ENCODE results near the gene MYBPHL. TPM values are rescaled to one million over a fixed set of nuclear protein-coding genes. Genes with fewer than 3 reads are reported as not detected.
A peak's percentile ranks its signal among the peaks of the same experiment; 100 is the strongest.

MYBPHL gene
- total and polyA plus RNA-seq, 2 experiments from 2014 or later = not detected

- Mint-ChIP-seq H3K27me3 (ENCODE audit: insufficient read depth, low read depth, poor library complexity) (peaks cover 16% of the 10 kb centered on the region), H3K27ac (no peak overlapping the region; the same call in 1 of the 2 replicates), H3K4me1 (peaks cover 36% of the 10 kb centered on the region), H3K9me3 (no peaks in the 10 kb centered on the region), H3K36me3 (ENCODE audit: low read depth) (peaks cover 37% of the 10 kb centered on the region), H3K4me3 (peak overlapping the region; percentile 99)
- no peak overlapping the region for H2AFZ ChIP-seq
- peaks cover 26% of the 10 kb centered on the region for H3K79me2 ChIP-seq (replicated peaks; ENCODE audit: insufficient read depth)
- TF ChIP-seq EZH2 (IDR thresholded peaks at IDR 0.05; ENCODE audit: low read depth, unreplicated experiment) (no peak), STAT1 (IDR thresholded peaks at IDR 0.05; ENCODE audit: unreplicated experiment) (no peak), CREB1 (CRISPR knock-in tag; IDR thresholded peaks at IDR 0.05; ENCODE audit: low read depth) (no peak), ZNF331 (CRISPR knock-in tag; IDR thresholded peaks at IDR 0.05; ENCODE audit: low read depth) (no peak), POLR2AphosphoS5 (IDR thresholded peaks at IDR 0.05; ENCODE audit: low read depth) (no peak), REST (IDR thresholded peaks at IDR 0.05; ENCODE audit: unreplicated experiment) (no peak), ZNF114 (CRISPR knock-in tag; IDR thresholded peaks at IDR 0.05) (no peak), EZH2phosphoT487 (IDR thresholded peaks at IDR 0.05; ENCODE audit: unreplicated experiment) (no peak)
- TF ChIP-seq, protein P1, sequence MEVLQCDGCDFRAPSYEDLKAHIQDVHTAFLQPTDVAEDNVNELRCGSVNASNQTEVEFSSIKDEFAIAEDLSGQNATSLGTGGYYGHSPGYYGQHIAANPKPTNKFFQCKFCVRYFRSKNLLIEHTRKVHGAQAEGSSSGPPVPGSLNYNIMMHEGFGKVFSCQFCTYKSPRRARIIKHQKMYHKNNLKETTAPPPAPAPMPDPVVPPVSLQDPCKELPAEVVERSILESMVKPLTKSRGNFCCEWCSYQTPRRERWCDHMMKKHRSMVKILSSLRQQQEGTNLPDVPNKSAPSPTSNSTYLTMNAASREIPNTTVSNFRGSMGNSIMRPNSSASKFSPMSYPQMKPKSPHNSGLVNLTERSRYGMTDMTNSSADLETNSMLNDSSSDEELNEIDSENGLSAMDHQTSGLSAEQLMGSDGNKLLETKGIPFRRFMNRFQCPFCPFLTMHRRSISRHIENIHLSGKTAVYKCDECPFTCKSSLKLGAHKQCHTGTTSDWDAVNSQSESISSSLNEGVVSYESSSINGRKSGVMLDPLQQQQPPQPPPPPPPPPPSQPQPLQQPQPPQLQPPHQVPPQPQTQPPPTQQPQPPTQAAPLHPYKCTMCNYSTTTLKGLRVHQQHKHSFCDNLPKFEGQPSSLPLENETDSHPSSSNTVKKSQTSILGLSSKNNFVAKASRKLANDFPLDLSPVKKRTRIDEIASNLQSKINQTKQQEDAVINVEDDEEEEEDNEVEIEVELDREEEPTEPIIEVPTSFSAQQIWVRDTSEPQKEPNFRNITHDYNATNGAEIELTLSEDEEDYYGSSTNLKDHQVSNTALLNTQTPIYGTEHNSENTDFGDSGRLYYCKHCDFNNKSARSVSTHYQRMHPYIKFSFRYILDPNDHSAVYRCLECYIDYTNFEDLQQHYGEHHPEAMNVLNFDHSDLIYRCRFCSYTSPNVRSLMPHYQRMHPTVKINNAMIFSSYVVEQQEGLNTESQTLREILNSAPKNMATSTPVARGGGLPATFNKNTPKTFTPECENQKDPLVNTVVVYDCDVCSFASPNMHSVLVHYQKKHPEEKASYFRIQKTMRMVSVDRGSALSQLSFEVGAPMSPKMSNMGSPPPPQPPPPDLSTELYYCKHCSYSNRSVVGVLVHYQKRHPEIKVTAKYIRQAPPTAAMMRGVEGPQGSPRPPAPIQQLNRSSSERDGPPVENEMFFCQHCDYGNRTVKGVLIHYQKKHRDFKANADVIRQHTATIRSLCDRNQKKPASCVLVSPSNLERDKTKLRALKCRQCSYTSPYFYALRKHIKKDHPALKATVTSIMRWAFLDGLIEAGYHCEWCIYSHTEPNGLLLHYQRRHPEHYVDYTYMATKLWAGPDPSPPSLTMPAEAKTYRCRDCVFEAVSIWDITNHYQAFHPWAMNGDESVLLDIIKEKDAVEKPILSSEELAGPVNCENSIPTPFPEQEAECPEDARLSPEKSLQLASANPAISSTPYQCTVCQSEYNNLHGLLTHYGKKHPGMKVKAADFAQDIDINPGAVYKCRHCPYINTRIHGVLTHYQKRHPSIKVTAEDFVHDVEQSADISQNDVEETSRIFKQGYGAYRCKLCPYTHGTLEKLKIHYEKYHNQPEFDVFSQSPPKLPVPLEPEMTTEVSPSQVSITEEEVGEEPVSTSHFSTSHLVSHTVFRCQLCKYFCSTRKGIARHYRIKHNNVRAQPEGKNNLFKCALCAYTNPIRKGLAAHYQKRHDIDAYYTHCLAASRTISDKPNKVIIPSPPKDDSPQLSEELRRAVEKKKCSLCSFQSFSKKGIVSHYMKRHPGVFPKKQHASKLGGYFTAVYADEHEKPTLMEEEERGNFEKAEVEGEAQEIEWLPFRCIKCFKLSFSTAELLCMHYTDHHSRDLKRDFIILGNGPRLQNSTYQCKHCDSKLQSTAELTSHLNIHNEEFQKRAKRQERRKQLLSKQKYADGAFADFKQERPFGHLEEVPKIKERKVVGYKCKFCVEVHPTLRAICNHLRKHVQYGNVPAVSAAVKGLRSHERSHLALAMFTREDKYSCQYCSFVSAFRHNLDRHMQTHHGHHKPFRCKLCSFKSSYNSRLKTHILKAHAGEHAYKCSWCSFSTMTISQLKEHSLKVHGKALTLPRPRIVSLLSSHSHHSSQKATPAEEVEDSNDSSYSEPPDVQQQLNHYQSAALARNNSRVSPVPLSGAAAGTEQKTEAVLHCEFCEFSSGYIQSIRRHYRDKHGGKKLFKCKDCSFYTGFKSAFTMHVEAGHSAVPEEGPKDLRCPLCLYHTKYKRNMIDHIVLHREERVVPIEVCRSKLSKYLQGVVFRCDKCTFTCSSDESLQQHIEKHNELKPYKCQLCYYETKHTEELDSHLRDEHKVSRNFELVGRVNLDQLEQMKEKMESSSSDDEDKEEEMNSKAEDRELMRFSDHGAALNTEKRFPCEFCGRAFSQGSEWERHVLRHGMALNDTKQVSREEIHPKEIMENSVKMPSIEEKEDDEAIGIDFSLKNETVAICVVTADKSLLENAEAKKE (CRISPR knock-in tag; IDR thresholded peaks at IDR 0.05) = no peak
- TF ChIP-seq, protein P2, sequence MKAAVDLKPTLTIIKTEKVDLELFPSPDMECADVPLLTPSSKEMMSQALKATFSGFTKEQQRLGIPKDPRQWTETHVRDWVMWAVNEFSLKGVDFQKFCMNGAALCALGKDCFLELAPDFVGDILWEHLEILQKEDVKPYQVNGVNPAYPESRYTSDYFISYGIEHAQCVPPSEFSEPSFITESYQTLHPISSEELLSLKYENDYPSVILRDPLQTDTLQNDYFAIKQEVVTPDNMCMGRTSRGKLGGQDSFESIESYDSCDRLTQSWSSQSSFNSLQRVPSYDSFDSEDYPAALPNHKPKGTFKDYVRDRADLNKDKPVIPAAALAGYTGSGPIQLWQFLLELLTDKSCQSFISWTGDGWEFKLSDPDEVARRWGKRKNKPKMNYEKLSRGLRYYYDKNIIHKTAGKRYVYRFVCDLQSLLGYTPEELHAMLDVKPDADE (IDR thresholded peaks at IDR 0.05) = no peak
- TF ChIP-seq, protein P3, sequence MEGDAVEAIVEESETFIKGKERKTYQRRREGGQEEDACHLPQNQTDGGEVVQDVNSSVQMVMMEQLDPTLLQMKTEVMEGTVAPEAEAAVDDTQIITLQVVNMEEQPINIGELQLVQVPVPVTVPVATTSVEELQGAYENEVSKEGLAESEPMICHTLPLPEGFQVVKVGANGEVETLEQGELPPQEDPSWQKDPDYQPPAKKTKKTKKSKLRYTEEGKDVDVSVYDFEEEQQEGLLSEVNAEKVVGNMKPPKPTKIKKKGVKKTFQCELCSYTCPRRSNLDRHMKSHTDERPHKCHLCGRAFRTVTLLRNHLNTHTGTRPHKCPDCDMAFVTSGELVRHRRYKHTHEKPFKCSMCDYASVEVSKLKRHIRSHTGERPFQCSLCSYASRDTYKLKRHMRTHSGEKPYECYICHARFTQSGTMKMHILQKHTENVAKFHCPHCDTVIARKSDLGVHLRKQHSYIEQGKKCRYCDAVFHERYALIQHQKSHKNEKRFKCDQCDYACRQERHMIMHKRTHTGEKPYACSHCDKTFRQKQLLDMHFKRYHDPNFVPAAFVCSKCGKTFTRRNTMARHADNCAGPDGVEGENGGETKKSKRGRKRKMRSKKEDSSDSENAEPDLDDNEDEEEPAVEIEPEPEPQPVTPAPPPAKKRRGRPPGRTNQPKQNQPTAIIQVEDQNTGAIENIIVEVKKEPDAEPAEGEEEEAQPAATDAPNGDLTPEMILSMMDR (conservative IDR thresholded peaks at IDR 0.05; ENCODE audit: low read depth in 2 of 2) = no peak
- peaks cover 29% of the 10 kb centered on the region for H3K4me1 ChIP-seq (ENCODE audit: insufficient read depth)
- H4K20me1 ChIP-seq (replicated peaks; ENCODE audit: insufficient read depth) = peaks cover 15% of the 10 kb centered on the region
- H3K4me2 ChIP-seq = peak overlapping the region; percentile 99
- peak overlapping the region; percentile 98 for H3K4me3 ChIP-seq
- H3F3A ChIP-seq (replicated peaks; ENCODE audit: low read depth) = peaks cover 23% of the 10 kb centered on the region
- H3K27me3 ChIP-seq (ENCODE audit: insufficient read depth) = no peaks in the 10 kb centered on the region
- no peaks in the 10 kb centered on the region for H3K9me2 ChIP-seq (ENCODE audit: insufficient read depth)
- peaks cover 12% of the 10 kb centered on the region; the same call in 1 of the 2 replicates for H3K36me3 ChIP-seq (ENCODE audit: insufficient read depth)
- ATAC-seq (no peak), DNase-seq (ENCODE audit: low spot score) (no peak)
- H3K27ac ChIP-seq (ENCODE audit: low read depth) = peak overlapping the region; percentile 99; the same call in 1 of the 2 replicates
Observed at GRCh38 chr1:109281680-109282496, 24.9 kb downstream of the MYBPHL start.

Data from GM23338 (cell line).